CD4-positive, alpha-beta T cell (primary cell): ENCODE results near the gene MSH2. TPM values are rescaled to one million over a fixed set of nuclear protein-coding genes. Genes with fewer than 3 reads are reported as not detected.

ENCODE experiments used
- ATAC-seq: fragments of 200-7000 bp; cut with Tn5 transposase; one replicate; pipeline ENCODE4 v1.10.0; 2022; ENCODE audit warnings: mild to moderate bottlenecking; ENCODE audit not compliant: poor library complexity
- CTCF ChIA-PET: fragments of 350-600 bp; sonication (Branson Sonifier 250); formaldehyde crosslinking; loops from one replicate; lab custom pipeline; 2021; ENCODE audit warnings: antibody characterized with exemption, inconsistent platforms; lab: Charles Lee
- POLR2A ChIA-PET: fragments of 350-600 bp; sonication (Branson Sonifier 250); formaldehyde crosslinking; loops from one replicate; lab custom pipeline; 2021; ENCODE audit warnings: antibody characterized with exemption, inconsistent platforms; lab: Charles Lee
- DNase-seq, 14 experiments: peaks; one replicate each; pipeline ENCODE4 v3.0.0-alpha.2; 2013 to 2020; ENCODE audit warnings: mixed read lengths in 2 of 14
- H3K27ac ChIP-seq, 2 donors: one replicate each; pipeline versions ENCODE4 v1.5.1 to v1.7.0; 2013; ENCODE audit warnings: low read length in 2 of 2, low read depth in 1 of 2, mild to moderate bottlenecking in 1 of 2
- H3K27me3 ChIP-seq, 2 experiments: 1 replicate in 1 of 2; 2 replicates in 1 of 2; pipeline versions ENCODE4 v1.6.1 to v1.7.0; 2013; ENCODE audit warnings: low read length in 2 of 2, control low read depth in 1 of 2, mild to moderate bottlenecking in 1 of 2, moderate library complexity in 1 of 2; ENCODE audit not compliant: insufficient read depth in 2 of 2, control insufficient read depth in 1 of 2
- H3K36me3 ChIP-seq: one replicate; pipeline ENCODE4 v1.6.1; 2013; ENCODE audit warnings: low read length, control low read depth; ENCODE audit not compliant: insufficient read depth
- H3K4me1 ChIP-seq: one replicate; pipeline ENCODE4 v1.6.1; 2013; ENCODE audit warnings: low read length, control low read depth; ENCODE audit not compliant: insufficient read depth
- H3K4me3 ChIP-seq: one replicate; pipeline ENCODE4 v1.5.1; 2013; ENCODE audit warnings: mild to moderate bottlenecking, low read length, moderate library complexity
- H3K9me3 ChIP-seq, 2 experiments: 1 replicate in 1 of 2; 2 replicates in 1 of 2; pipeline versions ENCODE4 v1.6.1 to v1.7.0; 2013; ENCODE audit warnings: low read length in 2 of 2, mild to moderate bottlenecking in 2 of 2, control low read depth in 1 of 2, moderate library complexity in 1 of 2; ENCODE audit not compliant: control insufficient read depth in 1 of 2, insufficient read depth in 1 of 2
- H3K27ac Mint-ChIP-seq: one replicate; pipeline ENCODE4 v1.8.0; 2020; ENCODE audit warnings: mixed read lengths
- H3K27me3 Mint-ChIP-seq: one replicate; pipeline ENCODE4 v1.8.0; 2021; ENCODE audit warnings: mixed read lengths
- H3K36me3 Mint-ChIP-seq: one replicate; pipeline ENCODE4 v1.8.0; 2021; ENCODE audit warnings: low read depth, mixed read lengths
- H3K4me1 Mint-ChIP-seq: one replicate; pipeline ENCODE4 v1.8.0; 2021; ENCODE audit warnings: low read depth, mixed read lengths
- H3K4me3 Mint-ChIP-seq: one replicate; pipeline ENCODE4 v1.8.0; 2020; ENCODE audit warnings: mild to moderate bottlenecking, mixed read lengths
- H3K9me3 Mint-ChIP-seq: one replicate; pipeline ENCODE4 v1.8.0; 2020; ENCODE audit warnings: mixed read lengths
- CTCF ChIP-seq: fragments of 200-600 bp; IDR thresholded peaks from one replicate; pipeline ENCODE4 v1.8.0; 2022; ENCODE audit warnings: antibody characterized with exemption, mild to moderate bottlenecking
- intact Hi-C, 2 experiments: fragments of 100-400 bp; cut with DNase I in 1 of 2; cut with micrococcal nuclease in 1 of 2; formaldehyde crosslinking; loops; one replicate each; pipeline versions ENCODE4 v1.15.1 to v1.9.0; 2023 to 2025; cut with DNase I, micrococcal nuclease
- total RNA-seq, 174 experiments: library from RNA in 2 of 174; stranded (reverse) in 2 of 174; gene quantifications; one replicate each; pipeline ENCODE4 v1.2.3 and lab custom pipeline; 2021 to 2026

Gene MSH2
- total RNA-seq, 2 experiments from 2014 or later = 7.1 to 8.2 TPM

GRCh38 chr2:47357483-47357882 lies 45.5 kb upstream of the MSH2 start:
- no peaks in the 10 kb centered on the region for H3K27me3 ChIP-seq
- no peaks in the 10 kb centered on the region for H3K9me3 ChIP-seq
- Mint-ChIP-seq H3K4me3 (no peak overlapping the region), H3K36me3 (no peaks in the 10 kb centered on the region), H3K27me3 (peaks cover 9% of the 10 kb centered on the region), H3K27ac (no peak overlapping the region), H3K4me1 (no peaks in the 10 kb centered on the region), H3K9me3 (no peaks in the 10 kb centered on the region)
- CTCF ChIA-PET = no interaction called here
- ATAC-seq (no peak), DNase-seq (no peak)
- intact Hi-C loops = no loop called here
- no peak overlapping the region for H3K4me3 ChIP-seq
- H3K27ac ChIP-seq = no peak overlapping the region
- H3K36me3 ChIP-seq = no peaks in the 10 kb centered on the region
- no peak for TF ChIP-seq CTCF
- POLR2A ChIA-PET = no interaction called here
- no peaks in the 10 kb centered on the region for H3K4me1 ChIP-seq

GRCh38 chr2:47359375-47359868 lies 43.5 kb upstream of the MSH2 start:
- Mint-ChIP-seq H3K27me3 (peaks cover 9% of the 10 kb centered on the region), H3K4me3 (no peak overlapping the region), H3K9me3 (no peaks in the 10 kb centered on the region), H3K36me3 (no peaks in the 10 kb centered on the region), H3K27ac (no peak overlapping the region), H3K4me1 (no peaks in the 10 kb centered on the region)
- no peaks in the 10 kb centered on the region for H3K36me3 ChIP-seq
- ATAC-seq (no peak), DNase-seq (no peak)
- ChIA-PET CTCF (no interaction called here), POLR2A (no interaction called here)
- intact Hi-C loops = no loop called here
- H3K27me3 ChIP-seq = no peaks in the 10 kb centered on the region
- no peak overlapping the region for H3K4me3 ChIP-seq
- H3K9me3 ChIP-seq = no peaks in the 10 kb centered on the region
- H3K27ac ChIP-seq = no peak overlapping the region
- no peak for TF ChIP-seq CTCF
- H3K4me1 ChIP-seq = no peaks in the 10 kb centered on the region

- CTCF ChIA-PET = interaction anchor here (0.7 kb wide), 1 partner anchor 1438 kb away, joined by 3 read pairs; no protein-coding TSS in a partner anchor
- Histone ChIP-seq H3K27me3 (no peaks in the 10 kb centered on the region), H3K4me1 (no peaks in the 10 kb centered on the region), H3K4me3 (no peak overlapping the region), H3K9me3 (no peaks in the 10 kb centered on the region), H3K27ac (no peak overlapping the region), H3K36me3 (no peaks in the 10 kb centered on the region)
- H3K27me3 Mint-ChIP-seq = peaks cover 9% of the 10 kb centered on the region
- DNase-seq (no peak), ATAC-seq (no peak)
- no peaks in the 10 kb centered on the region for H3K36me3 Mint-ChIP-seq
- intact Hi-C loops = no loop called here
- H3K4me3 Mint-ChIP-seq = no peak overlapping the region
- no peak for TF ChIP-seq CTCF
- no peaks in the 10 kb centered on the region for H3K4me1 Mint-ChIP-seq
- H3K27ac Mint-ChIP-seq = no peak overlapping the region
- POLR2A ChIA-PET = no interaction called here
- H3K9me3 Mint-ChIP-seq = no peaks in the 10 kb centered on the region
These were observed 42.7 kb upstream of the MSH2 start for GRCh38 chr2:47360283-47360682.
